Adrenal gland (tissue), 5 donors: ENCODE measurements around the gene SLC43A2.
A peak's percentile ranks its signal among the peaks of the same experiment; 100 is the strongest.

ENCODE experiments used
- POLR2A ChIP-seq, 2 donors: fragments of 450-650 bp; IDR thresholded peaks; one replicate each; pipeline ENCODE4 v1.6.1; 2017; ENCODE audit warnings: antibody characterized with exemption in 2 of 2, mild to moderate bottlenecking in 2 of 2, moderate library complexity in 1 of 2
- TF ChIP-seq, protein P1 (sequence below), 6 experiments: fragments of 450-650 bp in 4 of 6; fragments of 200-600 bp in 2 of 6; sonication (generic) in 1 of 6; IDR thresholded peaks; 1 replicate in 5 of 6; 2 replicates in 1 of 6; pipeline versions ENCODE4 v1.5.1 to v1.8.0; 2016 to 2021; ENCODE audit warnings: antibody characterized with exemption in 6 of 6, mild to moderate bottlenecking in 2 of 6, moderate library complexity in 1 of 6
- donor health status: DM: no; HTN: no; CAD: no.

DNA sequence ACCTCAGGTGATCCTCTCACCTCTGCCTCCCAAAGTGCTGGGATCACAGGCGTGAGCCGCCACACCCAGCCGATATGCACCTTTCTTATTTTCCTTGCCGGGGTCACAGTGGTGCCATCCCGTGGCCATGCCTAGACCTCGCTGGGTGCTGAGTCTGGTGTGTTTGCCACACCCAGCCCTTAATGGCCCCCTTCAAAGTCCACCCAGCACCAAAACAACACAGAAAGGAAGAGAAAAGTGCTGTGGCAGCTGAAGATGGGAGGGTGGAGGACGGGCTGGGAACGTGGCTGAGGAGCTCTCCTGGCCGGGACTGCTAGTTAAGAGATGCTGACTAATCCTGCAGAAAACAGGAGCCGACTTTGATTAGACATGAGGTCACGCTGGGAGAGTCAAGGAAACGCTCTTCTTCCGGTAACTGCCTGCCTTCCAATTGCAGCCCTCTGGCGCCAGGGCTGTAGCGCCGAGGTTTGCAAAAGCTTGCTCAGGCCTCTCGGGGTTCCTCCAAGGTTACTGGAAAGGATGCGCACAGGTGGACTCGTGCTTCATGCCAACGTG, 10.9 kb downstream of the SLC43A2 start:
- TF ChIP-seq, protein P1, sequence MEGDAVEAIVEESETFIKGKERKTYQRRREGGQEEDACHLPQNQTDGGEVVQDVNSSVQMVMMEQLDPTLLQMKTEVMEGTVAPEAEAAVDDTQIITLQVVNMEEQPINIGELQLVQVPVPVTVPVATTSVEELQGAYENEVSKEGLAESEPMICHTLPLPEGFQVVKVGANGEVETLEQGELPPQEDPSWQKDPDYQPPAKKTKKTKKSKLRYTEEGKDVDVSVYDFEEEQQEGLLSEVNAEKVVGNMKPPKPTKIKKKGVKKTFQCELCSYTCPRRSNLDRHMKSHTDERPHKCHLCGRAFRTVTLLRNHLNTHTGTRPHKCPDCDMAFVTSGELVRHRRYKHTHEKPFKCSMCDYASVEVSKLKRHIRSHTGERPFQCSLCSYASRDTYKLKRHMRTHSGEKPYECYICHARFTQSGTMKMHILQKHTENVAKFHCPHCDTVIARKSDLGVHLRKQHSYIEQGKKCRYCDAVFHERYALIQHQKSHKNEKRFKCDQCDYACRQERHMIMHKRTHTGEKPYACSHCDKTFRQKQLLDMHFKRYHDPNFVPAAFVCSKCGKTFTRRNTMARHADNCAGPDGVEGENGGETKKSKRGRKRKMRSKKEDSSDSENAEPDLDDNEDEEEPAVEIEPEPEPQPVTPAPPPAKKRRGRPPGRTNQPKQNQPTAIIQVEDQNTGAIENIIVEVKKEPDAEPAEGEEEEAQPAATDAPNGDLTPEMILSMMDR (IDR thresholded peaks at IDR 0.05) = peak in 4 of 6 experiments; percentile 5 to 19 (median 14)
- TF ChIP-seq POLR2A (IDR thresholded peaks at IDR 0.05) = peak in 1 of 2 donors; percentile 36
